GM23248 (cell line): ENCODE data around the gene RSAD1.

ENCODE experiments used
- EZH2 ChIP-seq: fragments of 200-600 bp; sonication (generic); IDR thresholded peaks from 2 replicates; pipeline ENCODE4 v1.6.1; 2018; ENCODE audit warnings: antibody characterized with exemption, mild to moderate bottlenecking; ENCODE audit not compliant: insufficient read depth, poor library complexity, severe bottlenecking
- EZH2phosphoT487 ChIP-seq: fragments of 200-600 bp; sonication (generic); IDR thresholded peaks from 2 replicates; pipeline ENCODE4 v1.6.1; 2018; ENCODE audit warnings: antibody characterized with exemption, moderate library complexity, mild to moderate bottlenecking, low read depth; ENCODE audit not compliant: insufficient read depth

GRCh38 chr17:50466371-50467113, 12.1 kb upstream of the RSAD1 start:
- no peak for TF ChIP-seq EZH2phosphoT487
- no peak for TF ChIP-seq EZH2
